GM12878 (cell line): Measurements from ENCODE around the gene MAN1A1. TPM values are rescaled to one million over a fixed set of nuclear protein-coding genes. Genes with fewer than 3 reads are reported as not detected.

Experiments
- ATAC-seq: fragments of 200-7000 bp; cut with Tn5 transposase; 3 replicates; pipeline ENCODE4 v1.9.1; 2020; ENCODE audit warnings: mild to moderate bottlenecking, moderate library complexity
- BruUV-seq: library from RNA; stranded (reverse); fragments of 400-500 nt; replicated peaks from 2 replicates; lab custom pipeline; 2021; lab: Mats Ljungman, UMichigan
- CTCF ChIA-PET: fragments of 300-600 bp; sonication (Branson Sonifier 250); formaldehyde crosslinking; extraction: SDS; loops from one replicate; lab custom pipeline; 2021; ENCODE audit warnings: inconsistent platforms; lab: Yijun Ruan, JAX
- POLR2A ChIA-PET: fragments of 350-600 bp; formaldehyde crosslinking; extraction: SDS; loops from one replicate; lab custom pipeline; 2021; ENCODE audit warnings: inconsistent platforms; lab: Charles Lee
- RAD21 ChIA-PET: fragments of 300-600 bp; sonication (Branson Sonifier 250); formaldehyde crosslinking; loops from one replicate; lab custom pipeline; 2023; ENCODE audit warnings: antibody characterized with exemption; ENCODE audit not compliant: unreplicated experiment; lab: Charles Lee
- SMC1A ChIA-PET: fragments of 300-600 bp; sonication (Branson Sonifier 250); formaldehyde crosslinking; loops from one replicate; lab custom pipeline; 2023; ENCODE audit not compliant: unreplicated experiment, uncharacterized antibody; lab: Charles Lee
- DNase-seq: peaks from one replicate; pipeline ENCODE4 v3.0.0-alpha.2; 2011; ENCODE audit warnings: low read depth, low spot score
- FAIRE-seq: peaks from 3 replicates; lab custom pipeline; 2011; peaks lifted over from hg19 to GRCh38; lab: Jason Lieb, UNC
- H2AFZ ChIP-seq: 2 replicates; pipeline ENCODE4 v1.6.0; 2011; ENCODE audit warnings: low read depth, low read length, control low read depth; ENCODE audit not compliant: control insufficient read depth
- H3K27ac ChIP-seq: 2 replicates; pipeline ENCODE4 v1.5.1; 2011; ENCODE audit warnings: control low read depth; ENCODE audit not compliant: control insufficient read depth, insufficient read depth
- H3K27me3 ChIP-seq, 2 experiments: replicated peaks in 1 of 2; 2 replicates each; pipeline versions ENCODE4 v1.6.0 to v1.6.1; 2011; ENCODE audit warnings: low read length in 1 of 2; ENCODE audit not compliant: control insufficient read depth in 2 of 2, insufficient read depth in 2 of 2
- H3K36me3 ChIP-seq, 2 experiments: 2 replicates each; pipeline ENCODE4 v1.5.1; 2011; ENCODE audit warnings: low read length in 1 of 2; ENCODE audit not compliant: control insufficient read depth in 2 of 2, insufficient read depth in 2 of 2
- H3K4me1 ChIP-seq: 2 replicates; pipeline ENCODE4 v1.6.1; 2011; ENCODE audit warnings: mild to moderate bottlenecking, low read length, moderate library complexity, mixed read lengths; ENCODE audit not compliant: control insufficient read depth, insufficient read depth
- H3K4me2 ChIP-seq: 2 replicates; pipeline ENCODE4 v1.6.0; 2011; ENCODE audit warnings: control low read depth; ENCODE audit not compliant: control insufficient read depth, insufficient read depth
- H3K4me3 ChIP-seq: fragments of 200-600 bp; sonication (generic); 2 replicates; pipeline ENCODE4 v1.5.1; 2016
- H3K79me2 ChIP-seq: 2 replicates; pipeline ENCODE4 v1.6.0; 2011; ENCODE audit warnings: low read length; ENCODE audit not compliant: control insufficient read depth, insufficient read depth
- H3K9ac ChIP-seq: 2 replicates; pipeline ENCODE4 v1.8.0; 2011; ENCODE audit warnings: low read length, control low read depth, mixed read lengths; ENCODE audit not compliant: control insufficient read depth, insufficient read depth
- H3K9me3 ChIP-seq: replicated peaks from 3 replicates; pipeline ENCODE4 v1.5.1; 2011; ENCODE audit warnings: mild to moderate bottlenecking, low read length; ENCODE audit not compliant: control insufficient read depth, insufficient read depth
- H4K20me1 ChIP-seq: 2 replicates; pipeline ENCODE4 v1.6.0; 2011; ENCODE audit not compliant: control insufficient read depth, insufficient read depth
- BHLHE40 ChIP-seq, 2 experiments: fragments of 450-650 bp in 1 of 2; IDR thresholded peaks; 2 replicates each; pipeline ENCODE4 v1.6.1; 2011 to 2017; ENCODE audit warnings: low read depth in 2 of 2, borderline replicate concordance in 1 of 2, improper control_type of control experiment in 1 of 2, low read length in 1 of 2, mild to moderate bottlenecking in 1 of 2
- DPF2 ChIP-seq: fragments of 450-650 bp; IDR thresholded peaks from 2 replicates; pipeline ENCODE4 v1.6.1; 2017; ENCODE audit warnings: mild to moderate bottlenecking
- EED ChIP-seq: sonication (generic); IDR thresholded peaks from 2 replicates; pipeline ENCODE4 v1.6.1; 2016; ENCODE audit warnings: antibody characterized with exemption, low read depth
- EP300 ChIP-seq, 2 experiments: fragments of 150-350 bp in 1 of 2; IDR thresholded peaks; 2 replicates each; pipeline ENCODE4 v1.6.1; 2011 to 2012; ENCODE audit warnings: low read depth in 2 of 2, low read length in 2 of 2, borderline replicate concordance in 1 of 2, improper control_type of control experiment in 1 of 2, inconsistent platforms in 1 of 2; ENCODE audit not compliant: control insufficient read depth in 1 of 2
- FOXM1 ChIP-seq: IDR thresholded peaks from 2 replicates; pipeline ENCODE4 v1.6.1; 2012; ENCODE audit warnings: low read depth, mild to moderate bottlenecking, inconsistent platforms, low read length, moderate library complexity
- IKZF1 ChIP-seq: fragments of 450-650 bp; conservative IDR thresholded peaks from 2 replicates; pipeline ENCODE4 v1.6.1; 2017; ENCODE audit warnings: antibody characterized with exemption, mild to moderate bottlenecking
- IKZF2 ChIP-seq, 2 experiments: fragments of 450-650 bp; IDR thresholded peaks; 2 replicates each; pipeline ENCODE4 v1.6.1; 2017; ENCODE audit warnings: mild to moderate bottlenecking in 2 of 2, moderate library complexity in 2 of 2
- MYB ChIP-seq: fragments of 150-350 bp; IDR thresholded peaks from 2 replicates; pipeline ENCODE4 v1.6.1; 2014; ENCODE audit warnings: mild to moderate bottlenecking, low read depth, low read length, borderline replicate concordance
- NR2F1 ChIP-seq: fragments of 450-650 bp; conservative IDR thresholded peaks from 2 replicates; pipeline ENCODE4 v1.6.1; 2017; ENCODE audit warnings: mild to moderate bottlenecking
- STAT3 ChIP-seq: IDR thresholded peaks from 2 replicates; pipeline ENCODE4 v1.6.1; 2011; ENCODE audit warnings: low read depth, low read length, improper control_type of control experiment
- ZBED1 ChIP-seq: IDR thresholded peaks from 2 replicates; pipeline ENCODE4 v1.6.1; 2016; ENCODE audit warnings: borderline replicate concordance
- ZBTB40 ChIP-seq: fragments of 450-650 bp; IDR thresholded peaks from 2 replicates; pipeline ENCODE4 v1.6.1; 2016; ENCODE audit warnings: mild to moderate bottlenecking, moderate library complexity, borderline replicate concordance
- WGBS: methylation state at CpG from one replicate; pipeline ENCODE4 v1.1.6; 2016; ENCODE audit warnings: low lambda C conversion rate; ENCODE audit not compliant: insufficient replicate concordance, insufficient coverage; ENCODE audit errors: missing lambda C conversion rate; 5-methylcytosine and 5-hydroxymethylcytosine counted together
- in situ Hi-C: fragments of 300-500 bp; cut with MboI; formaldehyde crosslinking; loops from 9 replicates; pipeline ENCODE4 v1.14.3; 2018; ENCODE audit warnings: mixed read lengths
- intact Hi-C: fragments of 100-400 bp; cut with micrococcal nuclease; formaldehyde crosslinking; loops from one replicate; pipeline ENCODE4 v1.14.2; 2022; ENCODE audit not compliant: unreplicated experiment
- polyA plus RNA-seq, 11 experiments: library from polyadenylated mRNA; depleted of rRNA in 4 of 11; unstranded in 6 of 11; stranded (reverse) in 5 of 11; fragments of >200 nt; fragmentation: Nextera tagmentation in 4 of 11; fragmentation: Illumina TruSeq in 1 of 11; extraction: Ambion mirVana in 4 of 11; extraction: Trizol in 1 of 11; gene quantifications; 1 replicate in 1 of 11; 2 replicates in 10 of 11; pipeline versions ENCODE4 v1.2.1 to v1.2.3, GENCODE V29; 2011 to 2016; ENCODE audit warnings: inconsistent platforms in 2 of 11, missing spikeins in 2 of 11, low read depth in 1 of 11
- total RNA-seq, 4 experiments: library from RNA; depleted of rRNA in 3 of 4; stranded (reverse); fragments of >200 nt in 3 of 4; fragmentation: Illumina TruSeq in 1 of 4; extraction: Trizol in 1 of 4; gene quantifications; 2 replicates each; pipeline versions ENCODE4 v1.2.1 to v1.2.3, GENCODE V29; 2013 to 2021
- TF ChIP-seq, protein P1 (sequence below): fragments of 450-650 bp; IDR thresholded peaks from 2 replicates; pipeline ENCODE4 v1.6.1; 2017; ENCODE audit warnings: mild to moderate bottlenecking, moderate library complexity
- TF ChIP-seq, protein P2 (sequence below): fragments of 450-650 bp; IDR thresholded peaks from 2 replicates; pipeline ENCODE4 v1.6.1; 2016; ENCODE audit warnings: mild to moderate bottlenecking

The MAN1A1 gene
- total and polyA plus RNA-seq, 10 of the 15 experiments (the other 5 are each of a cell fraction or from before 2014, with no cell fraction given), result 5.4 to 28.1 (median 19.5) TPM

DNA sequence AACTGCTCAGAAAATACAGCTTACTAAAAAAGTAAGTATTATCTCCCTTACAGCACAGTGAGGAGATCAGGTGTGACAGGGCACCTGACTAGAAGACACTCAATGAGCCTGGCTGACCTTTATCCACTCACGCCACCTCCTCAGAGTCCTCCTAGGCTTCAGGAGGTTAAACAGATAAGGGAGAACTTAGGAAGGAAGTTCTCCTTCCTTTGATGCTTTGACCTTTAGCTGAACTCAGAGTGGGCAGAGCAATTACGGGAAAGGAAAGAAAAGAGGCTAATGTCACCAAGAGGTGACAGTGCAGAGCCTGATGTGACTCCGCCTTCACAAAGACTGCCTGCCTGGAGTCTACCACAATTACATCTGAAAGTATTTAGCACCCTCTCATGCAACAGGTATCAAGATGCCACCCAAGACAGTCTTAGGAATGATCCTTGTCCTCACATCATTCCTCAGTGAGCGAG, 36.7 kb downstream of the MAN1A1 start:
- no TSS peak for BruUV-seq
- Histone ChIP-seq H3K27ac (peak overlapping the region; percentile 73), H2AFZ (peak overlapping the region; percentile 66), H3K79me2 (peaks cover 5% of the 10 kb centered on the region), H3K36me3 (no peaks in the 10 kb centered on the region), H3K4me1 (peaks cover 28% of the 10 kb centered on the region), H3K9ac (peak overlapping the region; percentile 21; the same call in 1 of the 2 replicates), H3K27me3 (no peaks in the 10 kb centered on the region), H3K4me3 (peak overlapping the region; percentile 19; the same call in 1 of the 2 replicates), H4K20me1 (no peaks in the 10 kb centered on the region), H3K4me2 (peak overlapping the region; percentile 94), H3K9me3 (no peaks in the 10 kb centered on the region)
- ChIA-PET RAD21 (interaction anchor here (1.2 to 14.2 kb wide), 9 partner anchors 9 to 163 kb away, joined by 4 to 414 read pairs (median 25); no protein-coding TSS in a partner anchor), POLR2A (interaction anchor here (1.2 to 9.1 kb wide), 6 partner anchors 10 to 140 kb away, joined by 3 to 114 read pairs (median 54); no protein-coding TSS in a partner anchor), CTCF (interaction anchor here (0.5 to 7.1 kb wide), 11 partner anchors 10 to 430 kb away, joined by 3 to 62 read pairs (median 6); no protein-coding TSS in a partner anchor), SMC1A (interaction anchor here (1.0 to 10.5 kb wide), 12 partner anchors 9 to 164 kb away, joined by 3 to 359 read pairs (median 10); no protein-coding TSS in a partner anchor)
- FAIRE-seq (peak; percentile 70), ATAC-seq (peak; percentile 31), DNase-seq (no peak)
- in situ Hi-C loops, result no loop called here
- 13% methylated on average over 4 of the region's 4 CpGs for whole genome bisulfite sequencing
- intact Hi-C loops, result loop anchor here (5.0 to 10.0 kb wide), 2 partner anchors 91 to 418 kb away; partner anchors contain the start of gene ASF1A
- TF ChIP-seq BHLHE40 (IDR thresholded peaks at IDR 0.05; ENCODE audit: borderline replicate concordance in 1 of 2, low read depth in 2 of 2, low read length in 1 of 2), result peak in 1 of 2 experiments; percentile 69; a peak in 2 of 4 replicates
- TF ChIP-seq NR2F1, result peak; percentile 77
- TF ChIP-seq EED, result peak; percentile 40; the same call in 1 of the 2 replicates
- TF ChIP-seq EP300 (IDR thresholded peaks at IDR 0.05; ENCODE audit: borderline replicate concordance in 1 of 2, control insufficient read depth in 1 of 2, low read depth in 2 of 2, low read length in 2 of 2), result no peak
- TF ChIP-seq MYB, result no peak
- TF ChIP-seq ZBTB40, result no peak
- TF ChIP-seq IKZF1, result peak; percentile 60
- TF ChIP-seq IKZF2 (IDR thresholded peaks at IDR 0.05), result peak; percentile 48 to 66; a peak in 2 of 4 replicates
- TF ChIP-seq, protein P1, sequence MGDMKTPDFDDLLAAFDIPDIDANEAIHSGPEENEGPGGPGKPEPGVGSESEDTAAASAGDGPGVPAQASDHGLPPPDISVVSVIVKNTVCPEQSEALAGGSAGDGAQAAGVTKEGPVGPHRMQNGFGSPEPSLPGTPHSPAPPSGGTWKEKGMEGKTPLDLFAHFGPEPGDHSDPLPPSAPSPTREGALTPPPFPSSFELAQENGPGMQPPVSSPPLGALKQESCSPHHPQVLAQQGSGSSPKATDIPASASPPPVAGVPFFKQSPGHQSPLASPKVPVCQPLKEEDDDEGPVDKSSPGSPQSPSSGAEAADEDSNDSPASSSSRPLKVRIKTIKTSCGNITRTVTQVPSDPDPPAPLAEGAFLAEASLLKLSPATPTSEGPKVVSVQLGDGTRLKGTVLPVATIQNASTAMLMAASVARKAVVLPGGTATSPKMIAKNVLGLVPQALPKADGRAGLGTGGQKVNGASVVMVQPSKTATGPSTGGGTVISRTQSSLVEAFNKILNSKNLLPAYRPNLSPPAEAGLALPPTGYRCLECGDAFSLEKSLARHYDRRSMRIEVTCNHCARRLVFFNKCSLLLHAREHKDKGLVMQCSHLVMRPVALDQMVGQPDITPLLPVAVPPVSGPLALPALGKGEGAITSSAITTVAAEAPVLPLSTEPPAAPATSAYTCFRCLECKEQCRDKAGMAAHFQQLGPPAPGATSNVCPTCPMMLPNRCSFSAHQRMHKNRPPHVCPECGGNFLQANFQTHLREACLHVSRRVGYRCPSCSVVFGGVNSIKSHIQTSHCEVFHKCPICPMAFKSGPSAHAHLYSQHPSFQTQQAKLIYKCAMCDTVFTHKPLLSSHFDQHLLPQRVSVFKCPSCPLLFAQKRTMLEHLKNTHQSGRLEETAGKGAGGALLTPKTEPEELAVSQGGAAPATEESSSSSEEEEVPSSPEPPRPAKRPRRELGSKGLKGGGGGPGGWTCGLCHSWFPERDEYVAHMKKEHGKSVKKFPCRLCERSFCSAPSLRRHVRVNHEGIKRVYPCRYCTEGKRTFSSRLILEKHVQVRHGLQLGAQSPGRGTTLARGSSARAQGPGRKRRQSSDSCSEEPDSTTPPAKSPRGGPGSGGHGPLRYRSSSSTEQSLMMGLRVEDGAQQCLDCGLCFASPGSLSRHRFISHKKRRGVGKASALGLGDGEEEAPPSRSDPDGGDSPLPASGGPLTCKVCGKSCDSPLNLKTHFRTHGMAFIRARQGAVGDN, result peak; percentile 60; the same call in 1 of the 2 replicates
- 0 out of 2 replicates have a peak, but pooled peaks have one; percentile 24 for TF ChIP-seq FOXM1
- TF ChIP-seq, protein P2, sequence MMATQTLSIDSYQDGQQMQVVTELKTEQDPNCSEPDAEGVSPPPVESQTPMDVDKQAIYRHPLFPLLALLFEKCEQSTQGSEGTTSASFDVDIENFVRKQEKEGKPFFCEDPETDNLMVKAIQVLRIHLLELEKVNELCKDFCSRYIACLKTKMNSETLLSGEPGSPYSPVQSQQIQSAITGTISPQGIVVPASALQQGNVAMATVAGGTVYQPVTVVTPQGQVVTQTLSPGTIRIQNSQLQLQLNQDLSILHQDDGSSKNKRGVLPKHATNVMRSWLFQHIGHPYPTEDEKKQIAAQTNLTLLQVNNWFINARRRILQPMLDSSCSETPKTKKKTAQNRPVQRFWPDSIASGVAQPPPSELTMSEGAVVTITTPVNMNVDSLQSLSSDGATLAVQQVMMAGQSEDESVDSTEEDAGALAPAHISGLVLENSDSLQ, result no peak; the same call in 1 of the 2 replicates
- no peak for TF ChIP-seq DPF2
- no peak for TF ChIP-seq ZBED1
- no peak for TF ChIP-seq STAT3
